Measurements from ENCODE around the gene GBE1.

Gene GBE1

DNA sequence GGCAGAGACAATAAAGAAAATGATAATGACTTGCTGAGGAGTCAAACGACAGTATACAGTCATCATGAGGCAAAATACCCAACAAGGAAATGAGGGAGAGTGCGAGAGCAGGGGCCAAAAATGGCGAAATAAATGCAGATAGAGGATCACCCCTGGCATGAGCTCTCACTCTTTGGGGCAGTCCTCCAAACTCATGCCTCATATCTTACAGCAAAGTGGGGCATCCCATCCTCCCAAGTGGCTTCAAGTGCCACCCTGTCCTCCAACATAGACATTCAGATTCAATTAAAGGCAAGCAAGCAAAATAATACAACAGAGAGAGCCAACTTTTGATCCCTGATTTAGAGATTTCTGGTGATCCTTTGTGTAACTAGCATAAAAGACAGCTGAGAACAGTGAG lies 278.4 kb downstream of the GBE1 start:
- H3K9me3 ChIP-seq (ENCODE audit: low read length) = no peaks in the 10 kb centered on the region
- H3K27me3 ChIP-seq (ENCODE audit: insufficient read depth, low read length) = no peaks in the 10 kb centered on the region
- no peak overlapping the region for H3K4me3 ChIP-seq (ENCODE audit: low read length)
- H2AFZ ChIP-seq (ENCODE audit: low read depth, low read length) = no peak overlapping the region
- no peaks in the 10 kb centered on the region for H3K36me3 ChIP-seq (ENCODE audit: insufficient read depth, low read length)
- H3K4me1 ChIP-seq (ENCODE audit: insufficient read depth, low read length) = no peaks in the 10 kb centered on the region

- no peak overlapping the region for H2AFZ ChIP-seq (ENCODE audit: low read depth, low read length)
- no peaks in the 10 kb centered on the region for H3K27me3 ChIP-seq (ENCODE audit: insufficient read depth, low read length)
- no peaks in the 10 kb centered on the region for H3K36me3 ChIP-seq (ENCODE audit: insufficient read depth, low read length)
- no peak overlapping the region for H3K4me3 ChIP-seq (ENCODE audit: low read length)
- H3K4me1 ChIP-seq (ENCODE audit: insufficient read depth, low read length) = no peaks in the 10 kb centered on the region
- H3K9me3 ChIP-seq (ENCODE audit: low read length) = no peaks in the 10 kb centered on the region
Measured at GRCh38 chr3:81477740-81478139, 283.7 kb downstream of the GBE1 start.

- no peak overlapping the region for H2AFZ ChIP-seq (ENCODE audit: low read depth, low read length)
- H3K4me3 ChIP-seq (ENCODE audit: low read length) = no peak overlapping the region
- H3K36me3 ChIP-seq (ENCODE audit: insufficient read depth, low read length) = no peaks in the 10 kb centered on the region
- H3K9me3 ChIP-seq (ENCODE audit: low read length) = no peaks in the 10 kb centered on the region
- H3K4me1 ChIP-seq (ENCODE audit: insufficient read depth, low read length) = no peaks in the 10 kb centered on the region
- no peaks in the 10 kb centered on the region for H3K27me3 ChIP-seq (ENCODE audit: insufficient read depth, low read length)
Measured at GRCh38 chr3:81476692-81477091, 284.8 kb downstream of the GBE1 start.

GRCh38 chr3:81472600-81473362 lies 288.7 kb downstream of the GBE1 start:
- Histone ChIP-seq H3K4me3 (ENCODE audit: low read length) (no peak overlapping the region), H2AFZ (ENCODE audit: low read depth, low read length) (no peak overlapping the region), H3K36me3 (ENCODE audit: insufficient read depth, low read length) (no peaks in the 10 kb centered on the region), H3K4me1 (ENCODE audit: insufficient read depth, low read length) (no peaks in the 10 kb centered on the region), H3K27me3 (ENCODE audit: insufficient read depth, low read length) (no peaks in the 10 kb centered on the region), H3K9me3 (ENCODE audit: low read length) (no peaks in the 10 kb centered on the region)

GRCh38 chr3:81470524-81471278 lies 290.7 kb downstream of the GBE1 start:
- H3K36me3 ChIP-seq (ENCODE audit: insufficient read depth, low read length) = no peaks in the 10 kb centered on the region
- no peak overlapping the region for H3K4me3 ChIP-seq (ENCODE audit: low read length)
- no peaks in the 10 kb centered on the region for H3K27me3 ChIP-seq (ENCODE audit: insufficient read depth, low read length)
- H3K4me1 ChIP-seq (ENCODE audit: insufficient read depth, low read length) = no peaks in the 10 kb centered on the region
- no peak overlapping the region for H2AFZ ChIP-seq (ENCODE audit: low read depth, low read length)
- no peaks in the 10 kb centered on the region for H3K9me3 ChIP-seq (ENCODE audit: low read length)

DNA sequence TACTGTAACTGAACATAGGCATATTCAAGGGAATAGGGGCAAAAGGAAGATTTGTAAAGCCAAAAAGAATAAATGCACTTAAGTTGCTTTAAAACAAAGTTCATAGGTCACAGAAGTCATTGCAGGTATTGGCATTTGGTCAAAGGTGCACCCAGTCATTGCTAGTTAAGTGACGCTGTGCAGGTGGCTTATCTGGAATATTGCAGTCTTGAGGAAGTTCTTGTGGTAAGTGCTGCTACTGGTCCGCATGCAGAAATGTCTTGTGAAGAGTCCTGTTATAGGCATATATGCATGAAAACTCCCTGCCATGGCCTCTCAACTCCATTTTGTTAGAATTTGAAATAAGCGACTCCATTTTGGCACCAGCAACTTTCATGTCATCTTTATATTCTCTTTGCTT lies 293.1 kb downstream of the GBE1 start:
- no peaks in the 10 kb centered on the region for H3K27me3 ChIP-seq (ENCODE audit: insufficient read depth, low read length)
- no peak overlapping the region for H2AFZ ChIP-seq (ENCODE audit: low read depth, low read length)
- no peaks in the 10 kb centered on the region for H3K4me1 ChIP-seq (ENCODE audit: insufficient read depth, low read length)
- H3K36me3 ChIP-seq (ENCODE audit: insufficient read depth, low read length) = no peaks in the 10 kb centered on the region
- no peak overlapping the region for H3K4me3 ChIP-seq (ENCODE audit: low read length)
- H3K9me3 ChIP-seq (ENCODE audit: low read length) = no peaks in the 10 kb centered on the region

GRCh38 chr3:81466201-81466560 lies 295.3 kb downstream of the GBE1 start:
- H3K4me3 ChIP-seq (ENCODE audit: low read length) = no peak overlapping the region
- H2AFZ ChIP-seq (ENCODE audit: low read depth, low read length) = no peak overlapping the region
- no peaks in the 10 kb centered on the region for H3K9me3 ChIP-seq (ENCODE audit: low read length)
- no peaks in the 10 kb centered on the region for H3K27me3 ChIP-seq (ENCODE audit: insufficient read depth, low read length)
- no peaks in the 10 kb centered on the region for H3K36me3 ChIP-seq (ENCODE audit: insufficient read depth, low read length)
- H3K4me1 ChIP-seq (ENCODE audit: insufficient read depth, low read length) = no peaks in the 10 kb centered on the region

DNA sequence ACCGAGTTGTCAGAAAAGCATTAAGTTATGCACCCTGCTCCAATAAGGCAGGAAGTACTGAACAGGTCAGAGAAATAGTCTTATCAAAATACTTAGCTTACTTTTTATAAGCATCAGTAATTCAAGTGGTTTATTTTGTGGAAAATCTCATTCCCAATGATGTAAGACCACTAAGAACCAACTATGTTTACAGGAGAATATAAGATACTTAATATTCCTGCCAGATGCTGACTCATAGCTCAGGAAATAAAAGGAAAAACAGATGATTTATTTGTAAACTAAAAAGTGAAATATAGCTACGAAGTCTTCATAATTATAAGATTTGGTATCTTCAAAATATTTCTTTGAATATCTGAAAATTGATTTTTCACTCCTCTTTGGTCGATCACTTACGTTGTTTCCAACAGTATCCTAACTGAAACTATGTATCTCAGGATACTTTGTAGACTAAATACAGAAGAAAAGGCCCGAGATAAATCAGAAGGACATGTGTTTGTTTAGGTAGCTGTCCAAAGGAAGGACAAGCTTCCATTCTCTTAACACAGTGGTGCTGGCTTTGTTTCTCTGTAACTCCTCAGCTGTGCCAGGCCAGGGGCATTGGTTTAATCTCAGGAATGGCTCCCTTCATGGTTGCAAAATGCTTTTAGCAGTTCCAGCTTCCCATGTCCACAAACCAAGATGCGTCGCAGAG lies 295.8 kb downstream of the GBE1 start:
- Histone ChIP-seq H2AFZ (ENCODE audit: low read depth, low read length) (no peak overlapping the region), H3K27me3 (ENCODE audit: insufficient read depth, low read length) (no peaks in the 10 kb centered on the region), H3K4me1 (ENCODE audit: insufficient read depth, low read length) (no peaks in the 10 kb centered on the region), H3K4me3 (ENCODE audit: low read length) (no peak overlapping the region), H3K9me3 (ENCODE audit: low read length) (no peaks in the 10 kb centered on the region), H3K36me3 (ENCODE audit: insufficient read depth, low read length) (no peaks in the 10 kb centered on the region)

DNA sequence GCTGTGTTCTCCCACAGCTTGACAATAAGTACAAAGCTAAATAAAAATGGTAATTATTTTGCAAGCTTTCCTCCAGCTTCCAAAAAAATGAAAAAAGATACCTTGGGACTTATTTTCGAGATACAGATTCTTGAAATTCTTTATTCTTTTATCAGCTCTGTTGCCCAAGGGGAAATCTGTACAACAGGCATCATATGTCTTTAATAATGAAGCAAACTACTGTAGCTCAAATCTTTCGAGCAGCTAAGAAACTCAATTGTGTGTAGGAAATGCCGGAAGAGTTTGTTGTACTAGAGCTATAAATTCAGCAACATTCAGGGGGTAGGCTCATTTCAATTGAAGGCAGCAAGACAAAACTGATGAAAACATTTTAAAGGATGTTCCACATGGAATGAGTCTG lies 297.7 kb downstream of the GBE1 start:
- no peaks in the 10 kb centered on the region for H3K4me1 ChIP-seq (ENCODE audit: insufficient read depth, low read length)
- H3K4me3 ChIP-seq (ENCODE audit: low read length) = no peak overlapping the region
- no peaks in the 10 kb centered on the region for H3K9me3 ChIP-seq (ENCODE audit: low read length)
- H2AFZ ChIP-seq (ENCODE audit: low read depth, low read length) = no peak overlapping the region
- no peaks in the 10 kb centered on the region for H3K36me3 ChIP-seq (ENCODE audit: insufficient read depth, low read length)
- no peaks in the 10 kb centered on the region for H3K27me3 ChIP-seq (ENCODE audit: insufficient read depth, low read length)

- no peaks in the 10 kb centered on the region for H3K36me3 ChIP-seq (ENCODE audit: insufficient read depth, low read length)
- no peaks in the 10 kb centered on the region for H3K9me3 ChIP-seq (ENCODE audit: low read length)
- no peaks in the 10 kb centered on the region for H3K27me3 ChIP-seq (ENCODE audit: insufficient read depth, low read length)
- H2AFZ ChIP-seq (ENCODE audit: low read depth, low read length) = no peak overlapping the region
- no peak overlapping the region for H3K4me3 ChIP-seq (ENCODE audit: low read length)
- no peaks in the 10 kb centered on the region for H3K4me1 ChIP-seq (ENCODE audit: insufficient read depth, low read length)
Measured at GRCh38 chr3:81462921-81463320, 298.5 kb downstream of the GBE1 start.

DNA sequence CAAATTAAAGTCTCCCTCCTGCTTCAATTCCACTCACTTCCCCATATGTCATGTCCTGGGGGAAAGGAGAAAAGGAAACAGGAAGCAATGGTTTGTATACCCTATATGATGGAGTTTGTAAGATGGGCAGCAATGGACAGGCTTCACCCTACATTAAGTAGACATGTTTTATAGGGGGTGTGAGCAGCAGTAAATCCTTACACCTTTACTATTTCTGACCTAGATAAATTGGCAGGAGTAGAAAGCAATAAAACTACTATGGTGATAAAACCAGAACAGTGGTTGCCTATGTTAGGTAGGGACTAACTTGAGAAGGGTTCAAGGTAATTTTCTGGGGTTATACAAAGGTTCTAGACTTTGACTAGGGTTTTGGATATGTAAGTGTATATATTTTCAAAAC lies 301.7 kb downstream of the GBE1 start:
- no peak overlapping the region for H2AFZ ChIP-seq (ENCODE audit: low read depth, low read length)
- no peaks in the 10 kb centered on the region for H3K9me3 ChIP-seq (ENCODE audit: low read length)
- H3K27me3 ChIP-seq (ENCODE audit: insufficient read depth, low read length) = no peaks in the 10 kb centered on the region
- no peaks in the 10 kb centered on the region for H3K36me3 ChIP-seq (ENCODE audit: insufficient read depth, low read length)
- H3K4me3 ChIP-seq (ENCODE audit: low read length) = no peak overlapping the region
- peaks cover 5% of the 10 kb centered on the region for H3K4me1 ChIP-seq (ENCODE audit: insufficient read depth, low read length)

- H3K4me3 ChIP-seq (ENCODE audit: low read length) = no peak overlapping the region
- peaks cover 16% of the 10 kb centered on the region for H3K4me1 ChIP-seq (ENCODE audit: insufficient read depth, low read length)
- H3K9me3 ChIP-seq (ENCODE audit: low read length) = no peaks in the 10 kb centered on the region
- no peaks in the 10 kb centered on the region for H3K36me3 ChIP-seq (ENCODE audit: insufficient read depth, low read length)
- no peaks in the 10 kb centered on the region for H3K27me3 ChIP-seq (ENCODE audit: insufficient read depth, low read length)
- H2AFZ ChIP-seq (ENCODE audit: low read depth, low read length) = no peak overlapping the region
Measured at GRCh38 chr3:81452418-81452817, 309.0 kb downstream of the GBE1 start.

DNA sequence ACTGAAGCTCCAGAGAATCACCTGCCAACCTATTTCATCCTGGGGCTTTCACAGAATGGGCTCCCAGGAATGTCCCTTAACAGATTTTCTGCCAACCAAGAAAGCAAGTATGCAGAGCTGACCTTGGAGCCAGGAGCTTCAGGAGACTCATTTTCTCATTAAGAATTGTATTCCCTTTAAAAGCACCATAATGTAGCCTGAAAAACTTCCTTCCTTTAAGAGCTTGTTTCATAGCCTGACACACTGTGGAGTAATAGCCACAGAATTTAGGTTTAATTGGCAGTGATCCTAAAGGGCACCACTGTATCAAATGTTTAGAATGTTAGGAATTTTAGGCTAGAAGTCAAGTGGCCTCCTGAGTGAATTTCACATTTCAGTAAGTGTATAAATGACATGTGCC lies 309.8 kb downstream of the GBE1 start:
- Histone ChIP-seq H3K27me3 (ENCODE audit: insufficient read depth, low read length) (no peaks in the 10 kb centered on the region), H3K4me1 (ENCODE audit: insufficient read depth, low read length) (peaks cover 16% of the 10 kb centered on the region), H3K9me3 (ENCODE audit: low read length) (no peaks in the 10 kb centered on the region), H2AFZ (ENCODE audit: low read depth, low read length) (no peak overlapping the region), H3K4me3 (ENCODE audit: low read length) (no peak overlapping the region), H3K36me3 (ENCODE audit: insufficient read depth, low read length) (no peaks in the 10 kb centered on the region)
